IMR-90 (cell line): Measurements from ENCODE around the gene CEP85. TPM values are rescaled to one million over a fixed set of nuclear protein-coding genes. Genes with fewer than 3 reads are reported as not detected.
"Not testable (repeated sequence)": the region's sequence is repeated elsewhere in the genome, so short reads cannot be mapped to it uniquely, and the experiment has no call there.

Experiments
- ATAC-seq: fragments of 200-7000 bp; cut with Tn5 transposase; 2 replicates; pipeline ENCODE4 v1.9.1; 2020; ENCODE audit warnings: low read depth, mild to moderate bottlenecking, moderate library complexity
- BruUV-seq: library from RNA; stranded (reverse); fragments of 400-500 nt; replicated peaks from 2 replicates; lab custom pipeline; 2021; lab: Mats Ljungman, UMichigan
- CTCF ChIA-PET: fragments of 300-600 bp; formaldehyde crosslinking; extraction: SDS; loops from one replicate; lab custom pipeline; 2021; ENCODE audit warnings: antibody characterized with exemption; lab: Yijun Ruan, JAX
- POLR2A ChIA-PET: fragments of 300-600 bp; sonication (Branson Sonifier 250); formaldehyde crosslinking; loops from one replicate; lab custom pipeline; 2022; ENCODE audit warnings: antibody characterized with exemption; ENCODE audit not compliant: unreplicated experiment; lab: Charles Lee
- DNase-seq: peaks from one replicate; pipeline ENCODE4 v3.0.0; 2013
- H2AFZ ChIP-seq: replicated peaks from 2 replicates; pipeline ENCODE3; 2013; ENCODE audit warnings: low read length, mild to moderate bottlenecking; ENCODE audit not compliant: poor library complexity
- H2AK5ac ChIP-seq: 2 replicates; pipeline ENCODE4 v1.6.1; 2013; ENCODE audit warnings: low read depth, low read length, inconsistent platforms
- H2AK9ac ChIP-seq: replicated peaks from 2 replicates; pipeline ENCODE3; 2013; ENCODE audit warnings: mild to moderate bottlenecking, low read depth, low read length, moderate library complexity; ENCODE audit not compliant: poor library complexity
- H2BK120ac ChIP-seq: 2 replicates; pipeline ENCODE4 v1.6.1; 2013; ENCODE audit warnings: low read depth, low read length, inconsistent platforms
- H2BK15ac ChIP-seq: 3 replicates; pipeline ENCODE4 v1.6.1; 2013; ENCODE audit warnings: low read depth, low read length, inconsistent platforms
- H2BK20ac ChIP-seq: 2 replicates; pipeline ENCODE4 v1.6.1; 2013; ENCODE audit warnings: low read depth, mild to moderate bottlenecking, inconsistent platforms, low read length, moderate library complexity
- H2BK5ac ChIP-seq: 2 replicates; pipeline ENCODE4 v1.6.1; 2013; ENCODE audit warnings: mild to moderate bottlenecking, low read depth, low read length, inconsistent platforms; ENCODE audit not compliant: poor library complexity, severe bottlenecking
- H3K14ac ChIP-seq: replicated peaks from 2 replicates; pipeline ENCODE4 v1.6.1; 2013; ENCODE audit warnings: low read depth, low read length, inconsistent platforms
- H3K18ac ChIP-seq: 2 replicates; pipeline ENCODE4 v1.6.1; 2013; ENCODE audit warnings: low read depth, low read length, control low read depth
- H3K23ac ChIP-seq: 2 replicates; pipeline ENCODE4 v1.6.1; 2013; ENCODE audit warnings: low read depth, low read length, inconsistent platforms
- H3K27ac ChIP-seq: 2 replicates; pipeline ENCODE4 v1.5.1; 2013; ENCODE audit warnings: mild to moderate bottlenecking, control low read depth, low read length; ENCODE audit not compliant: insufficient read depth
- H3K27me3 ChIP-seq: 2 replicates; pipeline ENCODE4 v1.6.1; 2013; ENCODE audit warnings: low read length; ENCODE audit not compliant: control insufficient read depth, insufficient read depth
- H3K36me3 ChIP-seq: 2 replicates; pipeline ENCODE4 v1.6.1; 2013; ENCODE audit warnings: low read length, mixed read lengths; ENCODE audit not compliant: control insufficient read depth, insufficient read depth
- H3K4ac ChIP-seq: 2 replicates; pipeline ENCODE4 v1.6.1; 2013; ENCODE audit warnings: low read depth, low read length, inconsistent platforms
- H3K4me1 ChIP-seq: 2 replicates; pipeline ENCODE4 v1.6.1; 2013; ENCODE audit warnings: low read length, mixed read lengths; ENCODE audit not compliant: control insufficient read depth, insufficient read depth
- H3K4me2 ChIP-seq: 2 replicates; pipeline ENCODE4 v1.6.1; 2013; ENCODE audit warnings: low read depth, mild to moderate bottlenecking, control low read depth, low read length, moderate library complexity
- H3K4me3 ChIP-seq: 2 replicates; pipeline ENCODE4 v1.5.1; 2013; ENCODE audit warnings: low read depth, mild to moderate bottlenecking, control low read depth, low read length, moderate library complexity; ENCODE audit not compliant: insufficient read depth
- H3K56ac ChIP-seq: 2 replicates; pipeline ENCODE4 v1.6.1; 2013; ENCODE audit warnings: low read length, inconsistent platforms; ENCODE audit not compliant: insufficient read depth; ENCODE audit errors: extremely low read depth
- H3K79me1 ChIP-seq, 2 experiments: 2 replicates each; pipeline ENCODE4 v1.6.1; 2013; ENCODE audit warnings: low read length in 2 of 2, inconsistent platforms in 1 of 2, low read depth in 1 of 2
- H3K9ac ChIP-seq: 2 replicates; pipeline ENCODE4 v1.6.1; 2013; ENCODE audit warnings: low read depth, low read length, control low read depth
- H3K9me1 ChIP-seq: 2 replicates; pipeline ENCODE4 v1.6.1; 2013; ENCODE audit warnings: low read length, inconsistent platforms; ENCODE audit not compliant: insufficient read depth
- H3K9me3 ChIP-seq: 2 replicates; pipeline ENCODE4 v1.6.1; 2013; ENCODE audit warnings: low read length; ENCODE audit not compliant: control insufficient read depth, insufficient read depth
- H4K20me1 ChIP-seq: 2 replicates; pipeline ENCODE4 v1.6.1; 2013; ENCODE audit warnings: low read length, inconsistent platforms; ENCODE audit not compliant: insufficient read depth
- H4K5ac ChIP-seq: 2 replicates; pipeline ENCODE4 v1.6.1; 2013; ENCODE audit warnings: mild to moderate bottlenecking, low read depth, low read length, control low read depth
- H4K8ac ChIP-seq, 2 experiments: 2 replicates each; pipeline ENCODE4 v1.6.1; 2013; ENCODE audit warnings: low read depth in 2 of 2, low read length in 2 of 2, control low read depth in 1 of 2, inconsistent platforms in 1 of 2
- H4K91ac ChIP-seq: 2 replicates; pipeline ENCODE4 v1.6.1; 2013; ENCODE audit warnings: low read depth, low read length, inconsistent platforms; ENCODE audit not compliant: insufficient read depth
- WGBS, 2 experiments: methylation state at CpG; one replicate each; pipeline versions ENCODE4 v1.1.5 to v1.1.7; 2013; ENCODE audit warnings: missing lambda C conversion rate in 2 of 2; ENCODE audit not compliant: insufficient read length in 1 of 2; ENCODE audit errors: extremely low coverage in 2 of 2; 5-methylcytosine and 5-hydroxymethylcytosine counted together
- dilution Hi-C: fragments of 300-500 bp; cut with HindIII; formaldehyde crosslinking; loops from one replicate; pipeline ENCODE4 v1.14.3; 2018; ENCODE audit warnings: low sequenced_read_pairs; ENCODE audit not compliant: unreplicated experiment
- in situ Hi-C: fragments of 300-500 bp; cut with MboI; formaldehyde crosslinking; loops from 3 replicates; pipeline ENCODE4 v1.14.3; 2019; ENCODE audit warnings: low sequenced_read_pairs, inconsistent platforms, mixed read lengths
- intact Hi-C: fragments of 100-400 bp; cut with micrococcal nuclease; formaldehyde crosslinking; loops from 2 replicates; pipeline ENCODE4 v1.10.0; 2022
- polyA plus RNA-seq, 3 experiments: library from polyadenylated mRNA; depleted of rRNA; stranded (reverse); fragments of >200 nt; gene quantifications; 2 replicates each; pipeline ENCODE4 v1.2.3, GENCODE V29; 2012; ENCODE audit warnings: low replicate concordance in 1 of 3
- total RNA-seq: library from RNA; depleted of rRNA; stranded (reverse); fragments of >200 nt; gene quantifications from 2 replicates; pipeline ENCODE4 v1.2.3, GENCODE V29; 2012

The CEP85 gene
- total and polyA plus RNA-seq, 2 of the 4 experiments (the other 2 are of a cell fraction) = 11.5 to 11.8 TPM

- CTCF ChIA-PET = interaction anchor here (1.9 kb wide), 1 partner anchor 33 kb away, joined by 4 read pairs; no protein-coding TSS in a partner anchor
- H3K18ac ChIP-seq, H2BK20ac ChIP-seq, H2BK120ac ChIP-seq, H3K14ac ChIP-seq, H3K56ac ChIP-seq, ATAC-seq, H4K91ac ChIP-seq, BruUV-seq, H4K20me1 ChIP-seq, H4K8ac ChIP-seq, H2AK5ac ChIP-seq, DNase-seq, H3K36me3 ChIP-seq, H2BK15ac ChIP-seq, H3K27ac ChIP-seq, H3K4me3 ChIP-seq, dilution Hi-C loops, H3K4ac ChIP-seq, H3K4me1 ChIP-seq, in situ Hi-C loops, H3K4me2 ChIP-seq, H4K5ac ChIP-seq, H2BK5ac ChIP-seq, H3K9me1 ChIP-seq, H3K9me3 ChIP-seq, H3K27me3 ChIP-seq, H3K9ac ChIP-seq, H3K23ac ChIP-seq, intact Hi-C loops: not testable (repeated sequence)
- H2AFZ ChIP-seq = peak overlapping the region; percentile 65
- peaks cover 9 to 20% of the 10 kb centered on the region in 2 experiments; a peak in 3 of 4 replicates for H3K79me1 ChIP-seq
- peak overlapping the region; percentile 61 for H2AK9ac ChIP-seq
- 100% methylated on average over 4 of the region's 21 CpGs; no CpG with 5 or more reads in 1 of the 2 experiments for WGBS, 2 experiments
- POLR2A ChIA-PET = interaction anchor here (1.0 kb wide), 1 partner anchor 14 kb away, joined by 14 read pairs; no protein-coding TSS in a partner anchor
These were observed 74.2 kb downstream of the CEP85 start for GRCh38 chr1:26307966-26308899.
